Activated T-cell treated with anti-CD3 and anti-CD28 coated beads for 4 hours (primary cell): Measurements from ENCODE around the gene TMEM43.

Source experiments
- DNase-seq: peaks from one replicate; pipeline ENCODE4 v3.0.0-alpha.2; 2020

The TMEM43 gene

GRCh38 chr3:14181253-14181652 lies 56.4 kb downstream of the TMEM43 start:
- DNase-seq: no peak

GRCh38 chr3:14183015-14183577 lies 58.2 kb downstream of the TMEM43 start:
- DNase-seq: no peak

GRCh38 chr3:14186854-14187458 lies 62.1 kb downstream of the TMEM43 start:
- DNase-seq: no peak

- DNase-seq: no peak
These were observed 63.3 kb downstream of the TMEM43 start for GRCh38 chr3:14188041-14188754.
